GM21423 (cell line): ENCODE results near the gene MAP9.
"Not testable (repeated sequence)": the region's sequence is repeated elsewhere in the genome, so short reads cannot be mapped to it uniquely, and the experiment has no call there.

Source experiments
- ATAC-seq: cut with Tn5 transposase; IDR thresholded peaks from one replicate; pipeline ENCODE4 v1.9.1; 2021; ENCODE audit warnings: mild to moderate bottlenecking, moderate library complexity; ENCODE audit not compliant: unreplicated experiment

The MAP9 gene

DNA sequence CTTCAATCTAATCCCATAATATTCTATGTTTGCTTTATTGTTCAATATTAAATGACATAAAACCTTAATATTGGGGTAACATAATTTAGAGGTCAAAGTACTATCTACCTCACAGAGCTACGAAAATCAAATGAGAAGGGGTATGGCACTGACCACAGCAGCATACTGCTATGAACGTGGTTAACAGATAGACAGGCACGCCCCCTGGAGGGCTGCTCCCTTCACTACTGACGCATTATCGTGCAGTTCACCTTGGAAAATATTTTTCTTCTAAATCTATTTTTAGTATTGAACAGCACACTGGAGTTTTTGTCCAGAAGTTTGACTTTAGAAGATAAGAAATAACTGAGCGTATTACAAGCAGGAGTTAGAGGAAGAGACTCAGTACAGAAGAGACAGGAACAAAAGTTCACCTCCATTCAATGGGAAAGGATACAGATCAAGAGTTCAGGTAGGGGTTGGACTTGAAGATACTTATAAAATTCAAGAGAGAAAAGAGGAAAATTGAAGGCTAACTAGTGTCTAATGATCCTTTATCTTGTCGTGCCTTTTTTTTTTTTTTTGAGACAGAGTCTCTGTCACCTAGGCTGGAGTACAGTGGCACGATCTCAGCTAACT, 22.7 kb downstream of the MAP9 start:
- ATAC-seq: peak; percentile 97

DNA sequence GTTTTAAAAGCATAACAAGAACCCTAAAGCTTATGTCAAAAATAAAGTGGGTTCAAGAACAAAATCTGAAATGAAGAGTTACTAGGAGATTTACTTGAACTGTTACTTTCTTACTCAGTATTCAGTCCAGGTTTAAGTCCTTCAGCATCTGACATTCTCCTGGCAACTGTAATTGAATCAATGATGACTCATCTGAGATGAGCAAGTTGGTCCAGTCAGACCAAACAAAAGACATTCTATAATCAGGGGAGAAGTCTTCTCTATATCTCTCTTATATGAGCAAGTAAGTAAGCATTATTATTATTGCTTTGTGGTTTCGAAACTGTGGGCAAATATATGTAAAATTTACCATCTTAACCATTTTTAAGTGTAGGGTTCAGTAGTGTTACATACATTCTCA, 34.6 kb downstream of the MAP9 start:
- ATAC-seq: no peak

GRCh38 chr4:155339999-155340398, 36.8 kb downstream of the MAP9 start:
- ATAC-seq: no peak

DNA sequence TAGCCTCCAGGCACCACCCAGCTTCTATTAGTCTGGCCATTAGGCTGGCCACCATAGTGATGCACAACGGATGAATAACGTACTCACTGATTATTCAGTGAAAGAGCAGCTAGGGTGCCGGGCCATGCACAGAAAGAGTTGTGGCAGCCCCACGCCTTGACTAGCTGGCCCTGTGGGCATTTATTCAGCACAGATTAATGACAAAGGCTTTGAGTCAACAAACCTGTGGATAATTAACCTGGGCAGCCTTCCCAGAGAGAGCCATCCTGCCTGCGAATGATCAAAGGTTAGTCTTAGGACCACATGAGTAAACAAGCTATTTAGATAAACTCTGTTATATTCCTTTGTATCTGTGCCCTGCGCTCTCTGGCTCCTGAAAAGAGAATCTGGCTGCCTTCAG, 37.2 kb downstream of the MAP9 start:
- ATAC-seq: no peak

GRCh38 chr4:155338196-155338595, 38.6 kb downstream of the MAP9 start:
- no peak for ATAC-seq

DNA sequence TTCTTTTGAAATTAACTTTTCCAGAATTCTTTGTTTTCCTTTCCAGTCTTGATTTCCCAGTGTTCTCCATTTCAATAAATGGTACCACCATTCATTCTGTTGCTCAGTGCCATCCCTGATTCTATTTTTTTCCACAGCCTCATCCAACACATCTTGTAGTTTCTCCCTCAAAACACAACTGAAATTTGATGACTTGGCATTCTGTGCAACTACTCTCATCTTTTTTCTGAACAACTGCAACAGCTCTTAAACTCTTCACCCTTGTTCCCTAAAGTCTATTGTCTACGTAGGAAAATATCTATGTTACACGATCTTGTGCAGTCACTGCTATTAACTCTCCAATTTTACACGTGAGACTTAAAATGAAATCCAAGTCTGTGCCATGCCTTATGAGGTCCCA, 40.5 kb downstream of the MAP9 start:
- ATAC-seq: no peak

DNA sequence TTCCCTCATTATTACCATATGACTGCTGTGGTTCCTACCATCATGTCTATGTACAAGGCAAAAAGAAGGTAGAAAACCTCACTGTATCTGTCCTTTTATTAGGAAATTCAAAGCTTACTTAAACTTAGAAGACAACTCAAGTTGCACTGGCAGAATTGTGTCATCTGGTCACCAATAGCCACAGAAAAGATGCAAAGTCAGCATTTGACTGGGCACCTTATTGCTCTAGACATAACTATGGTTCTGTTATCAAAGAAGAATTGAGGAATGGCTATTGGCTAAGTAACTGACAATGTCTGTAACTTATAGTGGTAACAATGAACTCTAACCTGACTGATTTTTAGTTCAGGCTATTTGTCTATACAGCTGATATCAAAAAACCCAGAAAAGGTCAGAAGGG, 45.3 kb downstream of the MAP9 start:
- no peak for ATAC-seq

DNA sequence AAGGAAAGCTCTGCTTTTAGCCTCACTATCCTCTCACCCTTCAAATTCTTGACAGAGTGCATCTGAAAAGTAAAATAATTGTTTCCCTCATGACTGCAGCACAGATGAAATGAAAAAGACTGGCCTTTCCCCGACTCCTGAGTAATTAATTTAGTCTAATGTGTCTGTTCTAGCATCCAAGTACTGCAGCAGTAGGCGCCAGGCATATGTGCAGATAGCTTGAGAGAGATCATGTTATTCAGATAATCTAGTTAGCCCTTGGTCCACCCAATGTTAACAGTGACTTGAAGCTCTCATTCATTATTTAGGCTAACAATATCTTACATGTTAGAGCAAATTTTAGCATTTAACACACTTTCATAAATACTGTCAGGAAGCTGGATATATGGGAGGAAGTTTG, 54.0 kb downstream of the MAP9 start:
- no peak for ATAC-seq

- ATAC-seq: no peak
Observed at GRCh38 chr4:155321006-155321405, 55.8 kb downstream of the MAP9 start.

GRCh38 chr4:155319516-155319915, 57.2 kb downstream of the MAP9 start:
- ATAC-seq: no peak

DNA sequence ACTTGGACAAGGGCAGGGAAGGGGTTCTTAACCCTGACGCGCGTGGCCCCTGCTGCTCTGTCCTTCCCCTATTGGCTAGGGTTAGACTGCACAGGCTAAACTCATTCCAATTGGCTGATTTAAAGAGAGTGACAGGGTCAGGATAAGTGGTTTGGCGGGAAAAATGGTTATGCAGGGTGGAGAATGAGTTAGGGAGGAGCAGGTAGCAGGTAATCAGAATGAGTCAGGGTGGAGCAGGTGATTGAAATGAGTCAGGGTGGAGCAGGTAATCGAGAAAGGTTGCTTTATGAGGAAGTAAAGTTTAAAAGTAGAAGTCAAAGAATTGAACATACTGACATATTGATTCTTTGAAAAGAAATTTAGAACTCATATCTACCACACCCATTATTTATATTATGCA, 64.7 kb downstream of the MAP9 start:
- ATAC-seq: not testable (repeated sequence)

GRCh38 chr4:155307731-155308277, 69.0 kb downstream of the MAP9 start:
- ATAC-seq: no peak

DNA sequence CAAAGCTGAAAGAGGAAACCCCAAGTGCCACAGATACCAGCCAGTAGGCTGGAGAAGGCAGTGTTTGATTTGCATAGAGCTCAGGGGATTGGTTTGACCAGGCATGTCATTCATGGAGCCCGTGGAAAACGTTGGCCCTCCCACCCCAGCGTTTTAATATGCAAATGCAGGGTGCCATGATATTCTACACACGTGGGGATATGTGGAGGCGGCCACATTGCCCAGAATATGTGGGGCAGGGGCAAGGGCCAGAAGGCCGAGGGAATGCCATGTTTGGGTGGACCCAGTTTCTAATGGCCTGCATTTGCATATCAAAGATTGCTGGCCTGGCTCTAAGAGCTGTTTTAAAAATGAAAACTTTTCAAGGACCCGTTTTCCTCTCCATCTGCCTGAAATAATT, 71.1 kb downstream of the MAP9 start:
- ATAC-seq: no peak

DNA sequence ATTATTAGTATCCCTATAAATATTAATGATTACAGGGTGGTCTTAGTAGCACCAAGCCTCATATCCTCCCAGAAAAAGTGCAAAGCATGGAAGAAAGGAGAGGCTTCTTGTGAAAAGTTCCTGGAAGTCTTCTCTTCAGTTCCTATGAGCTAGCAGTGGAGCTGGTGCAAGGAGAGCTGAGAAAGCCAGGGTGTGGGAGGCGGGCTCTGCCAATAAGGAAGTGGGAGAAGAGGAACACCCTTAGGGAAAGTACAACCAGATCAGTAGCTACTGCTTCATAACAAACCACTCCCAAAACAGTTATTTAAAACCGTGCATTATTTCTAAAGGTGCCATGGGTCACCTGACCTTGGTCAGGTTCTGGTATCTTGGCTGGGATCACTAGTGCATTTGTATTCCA, 72.4 kb downstream of the MAP9 start:
- no peak for ATAC-seq

- no peak for ATAC-seq
Observed at GRCh38 chr4:155299103-155299502, 77.7 kb downstream of the MAP9 start.
